Measurements from ENCODE around the gene PLAAT5.

Gene PLAAT5

DNA sequence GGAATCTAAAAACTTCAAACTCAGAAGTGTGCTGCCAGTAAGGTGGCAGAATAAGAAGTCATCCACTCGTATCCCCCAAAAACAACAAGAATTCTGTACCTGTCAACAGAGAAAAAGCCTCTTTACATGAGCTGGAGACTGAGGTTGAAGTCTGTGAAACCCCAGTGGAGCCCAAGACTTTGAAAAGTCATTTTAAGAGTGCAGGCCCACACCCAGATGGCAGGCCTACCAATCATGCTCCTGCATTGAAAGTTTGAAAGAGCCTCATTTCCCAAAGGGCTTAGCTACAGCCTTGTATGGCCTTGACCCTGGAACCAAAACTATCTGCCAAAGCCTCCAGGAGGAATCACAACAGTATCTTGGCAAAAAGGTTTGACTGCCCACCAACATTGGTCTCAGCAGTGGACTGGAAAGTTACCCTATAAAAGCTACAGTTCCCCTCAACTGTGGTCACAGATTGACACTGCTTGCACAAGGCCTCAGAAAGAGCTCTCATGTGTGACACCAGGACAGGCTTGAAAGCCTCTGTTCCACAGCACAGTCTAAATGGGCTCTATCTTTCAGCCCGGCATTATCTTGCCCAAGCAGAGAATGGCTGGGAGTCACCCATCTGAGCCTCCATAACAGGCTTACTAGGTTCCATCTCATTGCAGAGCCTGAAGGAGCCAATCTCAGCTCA lies 73.7 kb downstream of the PLAAT5 start:
- no peak for DNase-seq (ENCODE audit: low read depth)
- H3K4me3 ChIP-seq (ENCODE audit: low read length), result no peak overlapping the region
- TF ChIP-seq, protein P1, sequence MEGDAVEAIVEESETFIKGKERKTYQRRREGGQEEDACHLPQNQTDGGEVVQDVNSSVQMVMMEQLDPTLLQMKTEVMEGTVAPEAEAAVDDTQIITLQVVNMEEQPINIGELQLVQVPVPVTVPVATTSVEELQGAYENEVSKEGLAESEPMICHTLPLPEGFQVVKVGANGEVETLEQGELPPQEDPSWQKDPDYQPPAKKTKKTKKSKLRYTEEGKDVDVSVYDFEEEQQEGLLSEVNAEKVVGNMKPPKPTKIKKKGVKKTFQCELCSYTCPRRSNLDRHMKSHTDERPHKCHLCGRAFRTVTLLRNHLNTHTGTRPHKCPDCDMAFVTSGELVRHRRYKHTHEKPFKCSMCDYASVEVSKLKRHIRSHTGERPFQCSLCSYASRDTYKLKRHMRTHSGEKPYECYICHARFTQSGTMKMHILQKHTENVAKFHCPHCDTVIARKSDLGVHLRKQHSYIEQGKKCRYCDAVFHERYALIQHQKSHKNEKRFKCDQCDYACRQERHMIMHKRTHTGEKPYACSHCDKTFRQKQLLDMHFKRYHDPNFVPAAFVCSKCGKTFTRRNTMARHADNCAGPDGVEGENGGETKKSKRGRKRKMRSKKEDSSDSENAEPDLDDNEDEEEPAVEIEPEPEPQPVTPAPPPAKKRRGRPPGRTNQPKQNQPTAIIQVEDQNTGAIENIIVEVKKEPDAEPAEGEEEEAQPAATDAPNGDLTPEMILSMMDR (conservative IDR thresholded peaks at IDR 0.05; ENCODE audit: low read depth, low read length), result no peak

Measured in retinal pigment epithelial cell (primary cell).